ENCODE data around the gene SYAP1.

DNA sequence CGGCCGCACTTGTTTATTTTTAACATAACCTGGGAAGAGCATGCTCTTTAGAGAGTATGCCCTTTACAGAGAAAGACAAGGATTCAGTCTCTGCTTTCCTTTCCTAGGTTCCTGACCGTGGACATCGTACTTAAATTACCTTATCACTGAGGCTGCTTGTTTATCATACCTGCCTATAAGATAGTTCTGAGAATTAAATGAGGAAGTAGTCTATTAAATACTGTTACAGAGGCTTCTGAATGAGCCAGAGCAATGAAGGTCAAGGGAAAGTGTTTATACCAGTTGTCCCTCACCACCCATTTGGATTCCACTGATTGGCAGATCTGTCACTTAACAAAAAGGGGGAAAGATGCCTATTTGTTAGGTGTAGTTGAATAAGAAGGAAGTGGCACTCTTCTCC is 76.9 kb downstream of the SYAP1 start:
- TF ChIP-seq, protein P1, sequence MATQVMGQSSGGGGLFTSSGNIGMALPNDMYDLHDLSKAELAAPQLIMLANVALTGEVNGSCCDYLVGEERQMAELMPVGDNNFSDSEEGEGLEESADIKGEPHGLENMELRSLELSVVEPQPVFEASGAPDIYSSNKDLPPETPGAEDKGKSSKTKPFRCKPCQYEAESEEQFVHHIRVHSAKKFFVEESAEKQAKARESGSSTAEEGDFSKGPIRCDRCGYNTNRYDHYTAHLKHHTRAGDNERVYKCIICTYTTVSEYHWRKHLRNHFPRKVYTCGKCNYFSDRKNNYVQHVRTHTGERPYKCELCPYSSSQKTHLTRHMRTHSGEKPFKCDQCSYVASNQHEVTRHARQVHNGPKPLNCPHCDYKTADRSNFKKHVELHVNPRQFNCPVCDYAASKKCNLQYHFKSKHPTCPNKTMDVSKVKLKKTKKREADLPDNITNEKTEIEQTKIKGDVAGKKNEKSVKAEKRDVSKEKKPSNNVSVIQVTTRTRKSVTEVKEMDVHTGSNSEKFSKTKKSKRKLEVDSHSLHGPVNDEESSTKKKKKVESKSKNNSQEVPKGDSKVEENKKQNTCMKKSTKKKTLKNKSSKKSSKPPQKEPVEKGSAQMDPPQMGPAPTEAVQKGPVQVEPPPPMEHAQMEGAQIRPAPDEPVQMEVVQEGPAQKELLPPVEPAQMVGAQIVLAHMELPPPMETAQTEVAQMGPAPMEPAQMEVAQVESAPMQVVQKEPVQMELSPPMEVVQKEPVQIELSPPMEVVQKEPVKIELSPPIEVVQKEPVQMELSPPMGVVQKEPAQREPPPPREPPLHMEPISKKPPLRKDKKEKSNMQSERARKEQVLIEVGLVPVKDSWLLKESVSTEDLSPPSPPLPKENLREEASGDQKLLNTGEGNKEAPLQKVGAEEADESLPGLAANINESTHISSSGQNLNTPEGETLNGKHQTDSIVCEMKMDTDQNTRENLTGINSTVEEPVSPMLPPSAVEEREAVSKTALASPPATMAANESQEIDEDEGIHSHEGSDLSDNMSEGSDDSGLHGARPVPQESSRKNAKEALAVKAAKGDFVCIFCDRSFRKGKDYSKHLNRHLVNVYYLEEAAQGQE (IDR thresholded peaks at IDR 0.05; ENCODE audit: low read depth): no peak
- no peak for TF ChIP-seq CEBPB (IDR thresholded peaks at IDR 0.05)
- no peak for TF ChIP-seq EP300 (IDR thresholded peaks at IDR 0.05; ENCODE audit: borderline replicate concordance)
- TF ChIP-seq FOXM1 (IDR thresholded peaks at IDR 0.05; ENCODE audit: borderline replicate concordance, low read depth): no peak
- no peak for TF ChIP-seq RAD21 (IDR thresholded peaks at IDR 0.05; ENCODE audit: low read depth)
- TF ChIP-seq CREB1 (IDR thresholded peaks at IDR 0.05; ENCODE audit: low read depth): no peak
- TF ChIP-seq, protein P2, sequence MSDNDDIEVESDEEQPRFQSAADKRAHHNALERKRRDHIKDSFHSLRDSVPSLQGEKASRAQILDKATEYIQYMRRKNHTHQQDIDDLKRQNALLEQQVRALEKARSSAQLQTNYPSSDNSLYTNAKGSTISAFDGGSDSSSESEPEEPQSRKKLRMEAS (IDR thresholded peaks at IDR 0.05): no peak
- no peak for TF ChIP-seq ZBTB7A (IDR thresholded peaks at IDR 0.05; ENCODE audit: low read depth)
- TF ChIP-seq YY1 (IDR thresholded peaks at IDR 0.05; ENCODE audit: low read depth): no peak
- no peak for TF ChIP-seq TEAD4 (IDR thresholded peaks at IDR 0.05)

Measured in Ishikawa (cell line).